Measurements from ENCODE around the gene ZNF654. TPM values are rescaled to one million over a fixed set of nuclear protein-coding genes. Genes with fewer than 3 reads are reported as not detected.
A peak's percentile ranks its signal among the peaks of the same experiment; 100 is the strongest.
"Not testable (repeated sequence)": the region's sequence is repeated elsewhere in the genome, so short reads cannot be mapped to it uniquely, and the experiment has no call there.

Gene ZNF654
- total RNA-seq, 1 experiment from 2014 or later, result 7.6 TPM

DNA sequence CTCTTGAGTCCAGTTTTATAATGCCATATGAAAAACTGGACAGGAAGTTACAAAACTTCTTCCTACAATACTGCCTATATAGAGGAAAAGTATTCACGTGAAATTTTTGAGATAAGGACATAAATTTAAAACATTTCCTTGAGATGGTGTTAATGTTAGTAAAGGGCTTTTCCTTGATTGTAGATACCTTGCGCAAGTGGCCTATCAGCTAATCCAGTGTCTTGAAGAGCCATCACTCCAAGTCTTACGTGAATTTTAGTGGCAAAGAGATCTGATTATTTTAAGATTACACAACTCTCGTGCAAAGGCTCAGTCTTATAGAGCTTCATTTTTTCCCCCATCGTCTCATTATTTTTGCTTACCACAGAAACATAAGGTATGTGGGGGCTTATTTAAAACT, 109.1 kb downstream of the ZNF654 start:
- DNase-seq (ENCODE audit: low read depth), result no peak
- in situ Hi-C loops (cut with HindIII; ENCODE audit: low pct_unique_long_range_greater_than_20kb, low sequenced_read_pairs), result no loop called here

DNA sequence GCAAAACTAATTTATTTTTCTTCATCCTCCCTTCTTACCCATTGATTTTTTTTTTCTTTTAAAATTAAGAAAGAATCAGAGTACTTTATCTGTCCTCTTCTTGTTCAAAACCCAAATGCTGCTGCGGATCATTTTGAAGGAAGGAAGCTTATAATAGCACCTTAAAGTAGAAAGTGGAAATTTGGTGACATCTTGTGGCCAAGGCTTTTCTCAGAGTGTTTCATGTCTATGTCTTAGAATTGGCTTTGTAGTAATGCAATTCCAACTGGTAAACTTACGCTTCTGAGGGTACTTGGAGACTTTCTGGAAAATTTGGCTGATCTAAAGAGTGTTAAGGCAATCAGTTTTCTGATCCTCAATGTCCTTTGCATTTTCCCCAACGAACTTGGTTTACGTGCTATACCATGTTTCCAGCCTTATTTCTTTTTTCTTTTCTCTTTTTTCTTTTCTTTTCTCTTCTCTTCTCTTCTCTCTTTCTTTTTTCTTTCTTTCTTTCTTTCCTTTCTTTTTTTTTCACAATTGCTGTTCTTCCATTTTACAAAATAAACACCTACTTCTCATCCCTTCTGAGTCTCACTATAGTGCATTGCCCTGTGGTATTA, 121.4 kb downstream of the ZNF654 start:
- peak; percentile 12 for DNase-seq (ENCODE audit: low read depth)
- in situ Hi-C loops (cut with HindIII; ENCODE audit: low pct_unique_long_range_greater_than_20kb, low sequenced_read_pairs), result no loop called here

DNA sequence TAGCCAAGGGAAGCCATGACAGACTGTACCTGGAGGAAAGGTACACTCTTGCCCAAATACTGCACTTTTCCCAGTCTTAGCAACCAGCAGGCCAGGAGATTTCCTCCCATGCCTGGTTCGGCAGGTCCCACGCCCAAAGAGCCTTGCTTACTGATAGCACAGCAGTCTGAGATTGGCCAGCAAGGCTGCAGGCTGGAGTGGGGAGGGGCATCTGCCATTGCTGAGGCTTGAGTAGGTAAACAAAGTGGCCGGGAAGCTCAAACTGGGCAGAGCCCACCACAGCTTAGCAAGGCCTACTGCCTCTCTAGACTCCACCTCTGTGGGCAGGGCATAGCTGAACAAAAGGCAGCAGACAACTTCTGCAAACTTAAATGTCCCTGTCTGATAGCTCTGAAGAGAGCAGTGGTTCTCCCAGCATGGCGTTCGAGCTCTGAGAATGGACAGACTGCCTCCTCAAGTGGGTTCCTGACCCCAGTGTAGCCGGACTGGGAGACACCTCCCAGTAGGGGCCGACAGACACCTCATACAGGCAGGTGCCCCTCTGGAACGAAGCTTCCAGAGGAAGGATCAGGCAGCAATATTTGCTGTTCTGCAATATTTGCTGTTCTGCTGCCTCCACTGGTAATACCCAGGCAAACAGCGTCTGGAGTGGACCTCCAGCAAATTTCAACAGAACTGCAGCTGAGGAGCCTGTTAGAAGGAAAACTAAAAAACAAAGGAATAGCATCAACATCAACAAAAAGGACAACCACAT, 123.3 kb downstream of the ZNF654 start:
- in situ Hi-C loops (cut with HindIII; ENCODE audit: low pct_unique_long_range_greater_than_20kb, low sequenced_read_pairs); DNase-seq (ENCODE audit: low read depth): not testable (repeated sequence)

DNA sequence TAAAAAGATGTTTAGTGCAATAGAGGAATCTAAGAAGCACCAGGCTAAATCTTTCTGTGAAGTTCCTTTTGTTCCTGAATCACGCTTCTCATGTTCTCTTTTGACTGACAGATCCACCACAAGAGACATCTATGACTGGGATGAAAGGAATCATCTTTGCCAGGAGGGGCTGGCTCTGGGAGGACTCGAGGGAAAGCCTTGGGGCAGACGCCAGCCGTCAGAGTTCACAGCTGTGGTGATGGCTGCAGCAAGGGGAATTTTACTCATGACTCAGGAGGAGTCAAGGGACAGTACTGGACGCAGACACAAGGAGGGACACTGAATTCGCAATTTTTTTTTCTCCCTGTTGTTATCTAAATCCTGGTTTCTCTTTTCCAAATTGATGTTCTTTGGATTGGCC, 129.4 kb downstream of the ZNF654 start:
- in situ Hi-C loops (cut with HindIII; ENCODE audit: low pct_unique_long_range_greater_than_20kb, low sequenced_read_pairs), result no loop called here

GRCh38 chr3:88189361-88189810, 130.3 kb downstream of the ZNF654 start:
- DNase-seq (ENCODE audit: low read depth), result peak; percentile 83
- in situ Hi-C loops (cut with HindIII; ENCODE audit: low pct_unique_long_range_greater_than_20kb, low sequenced_read_pairs), result no loop called here

More for the DNA sequence above, 129.4 kb downstream of the ZNF654 start:
- peak; percentile 70 for DNase-seq (ENCODE audit: low read depth)

- DNase-seq (ENCODE audit: low read depth), result no peak
- in situ Hi-C loops (cut with HindIII; ENCODE audit: low pct_unique_long_range_greater_than_20kb, low sequenced_read_pairs), result no loop called here
Observed at GRCh38 chr3:88191872-88192409, 132.9 kb downstream of the ZNF654 start.

DNA sequence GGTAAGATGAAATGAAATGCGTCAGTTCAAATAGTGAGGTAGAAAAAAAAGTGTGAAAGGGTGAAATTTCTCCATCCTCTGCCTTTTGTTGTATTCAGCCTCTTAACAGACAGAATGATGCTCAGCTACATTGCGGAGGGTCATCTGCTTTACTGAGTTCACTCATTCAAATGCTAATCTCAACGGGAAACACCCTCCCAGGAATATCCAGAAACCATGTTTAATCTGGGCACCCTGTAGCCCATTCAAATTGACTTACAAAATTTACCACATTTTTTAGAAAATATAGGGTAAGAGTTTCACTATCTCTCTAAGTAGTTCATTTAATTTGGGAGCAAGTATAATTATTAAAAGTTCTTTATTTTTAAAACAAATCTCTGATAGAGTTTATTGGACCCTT, 133.6 kb downstream of the ZNF654 start:
- DNase-seq (ENCODE audit: low read depth), result no peak
- in situ Hi-C loops (cut with HindIII; ENCODE audit: low pct_unique_long_range_greater_than_20kb, low sequenced_read_pairs), result no loop called here

Other genes starting within 250 kb of the ZNF654 start
- 1.8 and 16.3 TPM in 2 replicates for gene CGGBP1, start 250 bp upstream of the ZNF654 start, total RNA-seq (2014; rRNA removed; shearing (Covaris generic); ENCODE audit: low replicate concordance)
- gene C3orf38, start 90.7 kb downstream of the ZNF654 start, total RNA-seq (2014; rRNA removed; shearing (Covaris generic); ENCODE audit: low replicate concordance), result 10.7 and 12.5 TPM in 2 replicates